ENCODE measurements around the gene SOS1.

- no peak for TF ChIP-seq CTCF (IDR thresholded peaks at IDR 0.05)
- TF ChIP-seq POLR2A (IDR thresholded peaks at IDR 0.05): no peak
Measured at GRCh38 chr2:39033980-39034379, 86.9 kb downstream of the SOS1 start.

Data from uterus (tissue), 2 donors.